HepG2 (cell line): ENCODE results near the gene SEZ6L. TPM values are rescaled to one million over a fixed set of nuclear protein-coding genes. Genes with fewer than 3 reads are reported as not detected.

Experiments
- ATAC-seq: fragments of 200-7000 bp; cut with Tn5 transposase; 3 replicates; pipeline ENCODE4 v1.9.1; 2020; ENCODE audit warnings: mild to moderate bottlenecking, moderate library complexity
- BruUV-seq: library from RNA; stranded (reverse); fragments of 400-500 nt; replicated peaks from 2 replicates; lab custom pipeline; 2021; lab: Mats Ljungman, UMichigan
- CTCF ChIA-PET: fragments of 300-600 bp; formaldehyde crosslinking; extraction: SDS; loops from one replicate; lab custom pipeline; 2021; ENCODE audit warnings: low total read pairs, inconsistent platforms, low intra/inter-chr PET ratio; lab: Yijun Ruan, JAX
- POLR2A ChIA-PET: fragments of 350-600 bp; sonication (Branson Sonifier 250); formaldehyde crosslinking; loops from one replicate; lab custom pipeline; 2020; ENCODE audit warnings: antibody characterized with exemption, inconsistent platforms; lab: Yijun Ruan, JAX
- DNase-seq: peaks from one replicate; pipeline ENCODE4 v3.0.0-alpha.2; 2015; ENCODE audit warnings: low spot score
- FAIRE-seq: peaks from 3 replicates; lab custom pipeline; 2011; peaks lifted over from hg19 to GRCh38; lab: Jason Lieb, UNC
- H2AFZ ChIP-seq: one replicate; pipeline ENCODE4 v1.6.1; 2011; ENCODE audit warnings: low read length, inconsistent platforms
- H3K27ac ChIP-seq: fragments of 300-600 bp; 3 replicates; pipeline ENCODE4 v1.8.0; 2011; ENCODE audit warnings: mixed run types, mild to moderate bottlenecking, mixed read lengths, low read length, inconsistent platforms; ENCODE audit not compliant: insufficient read depth; ENCODE audit errors: extremely low read length
- H3K27me3 ChIP-seq, 2 experiments: fragments of 200-600 bp in 1 of 2; 2 replicates in 1 of 2; 3 replicates in 1 of 2; pipeline versions ENCODE4 v1.6.0 to v1.8.0; 2011; ENCODE audit warnings: low read length in 2 of 2, mild to moderate bottlenecking in 2 of 2, moderate library complexity in 2 of 2, inconsistent platforms in 1 of 2; ENCODE audit not compliant: insufficient read depth in 2 of 2, control insufficient read depth in 1 of 2
- H3K36me3 ChIP-seq, 2 experiments: fragments of 200-600 bp in 1 of 2; replicated peaks in 1 of 2; 2 replicates in 1 of 2; 3 replicates in 1 of 2; pipeline versions ENCODE4 v1.5.1 to v1.8.0; 2011; ENCODE audit warnings: low read length in 2 of 2, inconsistent platforms in 1 of 2; ENCODE audit not compliant: insufficient read depth in 2 of 2, control insufficient read depth in 1 of 2
- H3K4me1 ChIP-seq: 2 replicates; pipeline ENCODE4 v1.5.1; 2012; ENCODE audit warnings: low read length, inconsistent platforms; ENCODE audit not compliant: insufficient read depth
- H3K4me2 ChIP-seq: 2 replicates; pipeline ENCODE4 v1.6.0; 2011; ENCODE audit warnings: low read depth, low read length, inconsistent platforms
- H3K4me3 ChIP-seq, 3 experiments: fragments of 200-600 bp in 1 of 3; sonication (generic), shearing (Covaris generic) in 1 of 3; replicated peaks in 1 of 3; 2 replicates each; pipeline ENCODE4 v1.5.1; 2011 to 2016; ENCODE audit warnings: low read length in 3 of 3, inconsistent platforms in 2 of 3, low read depth in 2 of 3, mild to moderate bottlenecking in 2 of 3, control low read depth in 1 of 3, mixed read lengths in 1 of 3; ENCODE audit not compliant: insufficient read depth in 1 of 3
- H3K79me2 ChIP-seq: one replicate; pipeline ENCODE4 v1.6.1; 2011; ENCODE audit warnings: low read length, inconsistent platforms; ENCODE audit not compliant: insufficient read depth
- H3K9ac ChIP-seq: 2 replicates; pipeline ENCODE4 v1.6.0; 2011; ENCODE audit warnings: mild to moderate bottlenecking, low read depth, low read length, inconsistent platforms; ENCODE audit not compliant: insufficient read depth
- H3K9me3 ChIP-seq: 2 replicates; pipeline ENCODE4 v1.5.1; 2012; ENCODE audit warnings: mild to moderate bottlenecking, low read length
- H4K20me1 ChIP-seq: 2 replicates; pipeline ENCODE4 v1.6.0; 2011; ENCODE audit warnings: inconsistent platforms, mild to moderate bottlenecking, low read length, moderate library complexity; ENCODE audit not compliant: insufficient read depth
- ARHGAP35 ChIP-seq: sonication (generic); formaldehyde crosslinking; IDR thresholded peaks from 2 replicates; pipeline ENCODE4 v1.9.0; 2022; ENCODE audit warnings: mild to moderate bottlenecking, inconsistent platforms, moderate library complexity, missing genetic modification reagents, borderline replicate concordance
- CBFB ChIP-seq: sonication (generic); formaldehyde crosslinking; IDR thresholded peaks from 2 replicates; pipeline ENCODE4 v1.4.0; 2020; ENCODE audit warnings: missing genetic modification reagents
- FOXK1 ChIP-seq: sonication (generic); formaldehyde crosslinking; IDR thresholded peaks from 2 replicates; pipeline ENCODE4 v1.4.0; 2020; ENCODE audit warnings: low read depth, missing genetic modification reagents, borderline replicate concordance
- GABPA ChIP-seq, 2 experiments: IDR thresholded peaks; 2 replicates each; pipeline ENCODE4 v1.6.1; 2011 to 2016; ENCODE audit warnings: low read depth in 2 of 2, low read length in 1 of 2, missing biosample characterization in 1 of 2, missing genetic modification characterization in 1 of 2
- GABPB1 ChIP-seq: IDR thresholded peaks from 2 replicates; pipeline ENCODE4 v1.6.1; 2016; ENCODE audit warnings: mild to moderate bottlenecking, missing genetic modification reagents, moderate library complexity, missing compliant biosample characterization
- GFI1 ChIP-seq: sonication (generic); formaldehyde crosslinking; IDR thresholded peaks from 2 replicates; pipeline ENCODE4 v1.5.0; 2020; ENCODE audit warnings: missing genetic modification reagents, mild to moderate bottlenecking, borderline replicate concordance
- JUNB ChIP-seq: sonication (generic); formaldehyde crosslinking; IDR thresholded peaks from 2 replicates; pipeline ENCODE4 v1.8.0; 2022; ENCODE audit warnings: missing genetic modification reagents, mild to moderate bottlenecking, borderline replicate concordance
- KAT2B ChIP-seq: fragments of 150-350 bp; IDR thresholded peaks from 2 replicates; pipeline ENCODE4 v1.6.1; 2014; ENCODE audit warnings: low read depth, low read length, borderline replicate concordance
- PHF21A ChIP-seq: sonication (generic); formaldehyde crosslinking; IDR thresholded peaks from 2 replicates; pipeline ENCODE4 v1.5.0; 2020; ENCODE audit warnings: mild to moderate bottlenecking, missing genetic modification reagents
- SP4 ChIP-seq: sonication (generic); formaldehyde crosslinking; IDR thresholded peaks from 2 replicates; pipeline ENCODE4 v1.8.1; 2023; ENCODE audit warnings: mild to moderate bottlenecking, missing genetic modification reagents
- ZBTB1 ChIP-seq: sonication (generic); formaldehyde crosslinking; IDR thresholded peaks from 2 replicates; pipeline ENCODE4 v1.4.0; 2020; ENCODE audit warnings: missing genetic modification reagents, borderline replicate concordance
- ZBTB3 ChIP-seq: sonication (generic); formaldehyde crosslinking; IDR thresholded peaks from 2 replicates; pipeline ENCODE4 v1.4.0; 2020; ENCODE audit warnings: low read depth, mild to moderate bottlenecking, moderate library complexity, missing genetic modification reagents, borderline replicate concordance
- ZNF101 ChIP-seq: sonication (generic); formaldehyde crosslinking; IDR thresholded peaks from 2 replicates; pipeline ENCODE4 v1.4.0; 2020; ENCODE audit warnings: mild to moderate bottlenecking, low read depth, missing genetic modification reagents, borderline replicate concordance
- WGBS: methylation state at CpG from one replicate; pipeline ENCODE4 v1.1.6; 2017; ENCODE audit warnings: low lambda C conversion rate; 5-methylcytosine and 5-hydroxymethylcytosine counted together
- in situ Hi-C: cut with HindIII; loops from 2 replicates; pipeline ENCODE4 v1.10.0; 2017; ENCODE audit warnings: low pct_unique_long_range_greater_than_20kb; ENCODE audit not compliant: extremely low pct_ligation_motif_present
- intact Hi-C: fragments of 100-400 bp; cut with micrococcal nuclease; formaldehyde crosslinking; loops from one replicate; pipeline ENCODE4 v1.10.0; 2022; ENCODE audit not compliant: unreplicated experiment
- polyA plus RNA-seq, 8 experiments: library from polyadenylated mRNA; depleted of rRNA in 3 of 8; stranded (reverse) in 7 of 8; unstranded in 1 of 8; fragments of >200 nt; fragmentation: Illumina TruSeq in 4 of 8; extraction: Trizol in 4 of 8; gene quantifications; 2 replicates each; pipeline versions ENCODE4 v1.2.1 to v1.2.3, GENCODE V29; 2011 to 2016; ENCODE audit warnings: low read depth in 4 of 8, missing spikeins in 1 of 8, mixed read lengths in 1 of 8; ENCODE audit not compliant: insufficient read depth in 1 of 8
- total RNA-seq, 5 experiments: library from RNA; depleted of rRNA; stranded (reverse); fragments of >200 nt; fragmentation: Illumina TruSeq; extraction: Trizol; gene quantifications; 2 replicates each; pipeline ENCODE4 v1.2.3, GENCODE V29; 2016; ENCODE audit warnings: low read depth in 1 of 5
- TF ChIP-seq, protein P1 (sequence below): sonication (generic); formaldehyde crosslinking; IDR thresholded peaks from 2 replicates; pipeline ENCODE4 v1.4.0; 2020; ENCODE audit warnings: mild to moderate bottlenecking, missing genetic modification reagents
- TF ChIP-seq, protein P2 (sequence below), 2 experiments: sonication (generic) in 1 of 2; formaldehyde crosslinking in 1 of 2; IDR thresholded peaks; 2 replicates each; pipeline versions ENCODE4 v1.4.0 to v1.6.1; 2016 to 2020; ENCODE audit warnings: borderline replicate concordance in 1 of 2, low read depth in 1 of 2, mild to moderate bottlenecking in 1 of 2, missing genetic modification reagents in 1 of 2
- TF ChIP-seq, protein P3 (sequence below): sonication (generic); formaldehyde crosslinking; IDR thresholded peaks from 2 replicates; pipeline ENCODE4 v1.8.1; 2023; ENCODE audit warnings: missing genetic modification reagents, mild to moderate bottlenecking, borderline replicate concordance
- TF ChIP-seq, protein P4 (sequence below): sonication (generic); formaldehyde crosslinking; IDR thresholded peaks from 2 replicates; pipeline ENCODE4 v1.5.0; 2020; ENCODE audit warnings: missing genetic modification reagents

The SEZ6L gene
- total and polyA plus RNA-seq, 2 of the 13 experiments (the other 11 are each of a cell fraction or from before 2014, with no cell fraction given): not detected

DNA sequence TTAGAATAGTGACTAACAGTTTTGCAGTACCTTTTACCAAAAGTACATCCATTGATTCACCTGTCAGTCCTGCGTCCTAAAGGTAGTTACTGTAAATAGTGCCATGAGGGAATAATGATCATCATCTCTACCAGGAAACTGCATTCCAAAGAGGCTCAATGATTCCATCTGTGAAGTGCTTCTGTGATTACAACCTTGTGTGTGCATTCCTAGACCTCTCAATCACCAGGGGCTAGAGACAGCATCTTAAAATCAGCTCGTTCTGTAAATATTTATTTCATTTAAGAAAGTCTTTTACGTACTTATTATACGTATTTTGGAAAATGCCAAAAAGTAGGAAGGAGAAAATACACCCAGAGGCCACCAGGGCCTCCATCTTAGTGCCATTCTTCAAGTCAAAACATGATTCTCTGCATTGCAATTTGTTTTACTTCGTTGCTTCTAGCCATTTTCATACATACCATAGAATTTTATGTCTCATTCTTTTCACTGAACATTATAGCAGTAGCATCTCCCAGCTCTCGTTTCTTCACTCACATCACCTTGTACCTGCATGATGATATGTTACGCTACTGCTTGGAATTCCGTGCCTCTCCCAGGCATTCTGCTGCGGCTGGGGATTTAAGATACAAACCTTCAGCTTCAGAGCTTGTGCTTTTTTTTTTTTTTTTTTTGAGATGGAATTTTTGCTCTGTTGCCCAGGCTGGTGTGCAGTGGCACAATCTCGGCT, 117.0 kb downstream of the SEZ6L start:
- TF ChIP-seq, protein P1, sequence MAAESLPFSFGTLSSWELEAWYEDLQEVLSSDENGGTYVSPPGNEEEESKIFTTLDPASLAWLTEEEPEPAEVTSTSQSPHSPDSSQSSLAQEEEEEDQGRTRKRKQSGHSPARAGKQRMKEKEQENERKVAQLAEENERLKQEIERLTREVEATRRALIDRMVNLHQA (CRISPR knock-in tag): no peak
- TF ChIP-seq, protein P2, sequence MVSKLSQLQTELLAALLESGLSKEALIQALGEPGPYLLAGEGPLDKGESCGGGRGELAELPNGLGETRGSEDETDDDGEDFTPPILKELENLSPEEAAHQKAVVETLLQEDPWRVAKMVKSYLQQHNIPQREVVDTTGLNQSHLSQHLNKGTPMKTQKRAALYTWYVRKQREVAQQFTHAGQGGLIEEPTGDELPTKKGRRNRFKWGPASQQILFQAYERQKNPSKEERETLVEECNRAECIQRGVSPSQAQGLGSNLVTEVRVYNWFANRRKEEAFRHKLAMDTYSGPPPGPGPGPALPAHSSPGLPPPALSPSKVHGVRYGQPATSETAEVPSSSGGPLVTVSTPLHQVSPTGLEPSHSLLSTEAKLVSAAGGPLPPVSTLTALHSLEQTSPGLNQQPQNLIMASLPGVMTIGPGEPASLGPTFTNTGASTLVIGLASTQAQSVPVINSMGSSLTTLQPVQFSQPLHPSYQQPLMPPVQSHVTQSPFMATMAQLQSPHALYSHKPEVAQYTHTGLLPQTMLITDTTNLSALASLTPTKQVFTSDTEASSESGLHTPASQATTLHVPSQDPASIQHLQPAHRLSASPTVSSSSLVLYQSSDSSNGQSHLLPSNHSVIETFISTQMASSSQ (IDR thresholded peaks at IDR 0.05; ENCODE audit: low read depth): no peak
- TF ChIP-seq, protein P2 (CRISPR knock-in tag; IDR thresholded peaks at IDR 0.05; ENCODE audit: borderline replicate concordance): no peak
- TF ChIP-seq ZNF101 (CRISPR knock-in tag) (no peak), FOXK1 (CRISPR knock-in tag) (no peak), ZBTB1 (no peak), ZBTB3 (no peak), JUNB (CRISPR knock-in tag) (no peak), GFI1 (no peak), GABPB1 (CRISPR knock-in tag) (no peak), KAT2B (no peak), CBFB (CRISPR knock-in tag) (no peak), ARHGAP35 (no peak), GABPA (IDR thresholded peaks at IDR 0.05; ENCODE audit: low read depth, low read length) (no peak), GABPA (CRISPR knock-in tag; IDR thresholded peaks at IDR 0.05; ENCODE audit: low read depth) (no peak), PHF21A (CRISPR knock-in tag) (no peak), SP4 (CRISPR knock-in tag) (no peak)
- TF ChIP-seq, protein P3, sequence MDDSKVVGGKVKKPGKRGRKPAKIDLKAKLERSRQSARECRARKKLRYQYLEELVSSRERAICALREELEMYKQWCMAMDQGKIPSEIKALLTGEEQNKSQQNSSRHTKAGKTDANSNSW (CRISPR knock-in tag): no peak
- TF ChIP-seq, protein P4, sequence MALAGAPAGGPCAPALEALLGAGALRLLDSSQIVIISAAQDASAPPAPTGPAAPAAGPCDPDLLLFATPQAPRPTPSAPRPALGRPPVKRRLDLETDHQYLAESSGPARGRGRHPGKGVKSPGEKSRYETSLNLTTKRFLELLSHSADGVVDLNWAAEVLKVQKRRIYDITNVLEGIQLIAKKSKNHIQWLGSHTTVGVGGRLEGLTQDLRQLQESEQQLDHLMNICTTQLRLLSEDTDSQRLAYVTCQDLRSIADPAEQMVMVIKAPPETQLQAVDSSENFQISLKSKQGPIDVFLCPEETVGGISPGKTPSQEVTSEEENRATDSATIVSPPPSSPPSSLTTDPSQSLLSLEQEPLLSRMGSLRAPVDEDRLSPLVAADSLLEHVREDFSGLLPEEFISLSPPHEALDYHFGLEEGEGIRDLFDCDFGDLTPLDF (CRISPR knock-in tag): no peak
- ChIA-PET POLR2A (no interaction called here), CTCF (no interaction called here)
- no peaks in the 10 kb centered on the region for H3K4me1 ChIP-seq
- H4K20me1 ChIP-seq: no peaks in the 10 kb centered on the region; the same call in 1 of the 2 replicates
- DNase-seq: no peak
- peaks cover 0 to 10% of the 10 kb centered on the region in 2 experiments; a peak in 3 of 5 replicates for H3K27me3 ChIP-seq
- no peak overlapping the region for H3K27ac ChIP-seq
- in situ Hi-C loops: no loop called here
- no peak overlapping the region for H2AFZ ChIP-seq
- 12% methylated on average over 10 of the region's 10 CpGs for WGBS
- intact Hi-C loops: no loop called here
- ATAC-seq: no peak
- no peak overlapping the region for H3K4me3 ChIP-seq
- H3K4me2 ChIP-seq: no peak overlapping the region
- no peaks in the 10 kb centered on the region for H3K9me3 ChIP-seq
- no peak for FAIRE-seq
- no peaks in the 10 kb centered on the region for H3K79me2 ChIP-seq
- no peak overlapping the region for H3K9ac ChIP-seq
- H3K36me3 ChIP-seq: no peaks in the 10 kb centered on the region
- no TSS peak for BruUV-seq
